A673 (cell line): ENCODE results near the gene TOPAZ1.

Experiments used
- CTCF ChIP-seq: fragments of 300-800, 200-600 bp; sonication (generic); conservative IDR thresholded peaks from 2 replicates; pipeline ENCODE4 v1.5.1; 2017; ENCODE audit warnings: low read depth, mild to moderate bottlenecking, antibody characterized with exemption, low read length, moderate library complexity, mixed read lengths
- EZH2 ChIP-seq: fragments of 200-600 bp; sonication (generic); IDR thresholded peaks from 2 replicates; pipeline ENCODE4 v1.6.1; 2017; ENCODE audit warnings: borderline replicate concordance, low read depth, mild to moderate bottlenecking, mixed read lengths, antibody characterized with exemption, low read length; ENCODE audit not compliant: poor library complexity, severe bottlenecking

GRCh38 chr3:44337248-44337785, 95.6 kb downstream of the TOPAZ1 start:
- 0 out of 2 replicates have a peak, but pooled peaks have one; percentile 16 for TF ChIP-seq CTCF
- no peak for TF ChIP-seq EZH2
